H9 (cell line): ENCODE results near the gene INPP5A. TPM values are rescaled to one million over a fixed set of nuclear protein-coding genes. Genes with fewer than 3 reads are reported as not detected.

Experiments
- DNase-seq: peaks from one replicate; pipeline ENCODE4 v3.0.0-alpha.2; 2017
- H2AFZ ChIP-seq: one replicate; pipeline ENCODE4 v1.6.1; 2013; ENCODE audit warnings: mild to moderate bottlenecking, low read length, control low read depth, moderate library complexity
- H2AK5ac ChIP-seq: 2 replicates; pipeline ENCODE4 v1.6.1; 2013; ENCODE audit warnings: low read length, control low read depth, mixed read lengths; ENCODE audit not compliant: insufficient read length
- H2BK120ac ChIP-seq: one replicate; pipeline ENCODE4 v1.6.1; 2013; ENCODE audit warnings: low read depth, mild to moderate bottlenecking, low read length, control low read depth, inconsistent platforms; ENCODE audit not compliant: poor library complexity, severe bottlenecking
- H2BK12ac ChIP-seq: 2 replicates; pipeline ENCODE4 v1.6.1; 2013; ENCODE audit warnings: low read length, control low read depth, mixed read lengths, low read depth; ENCODE audit not compliant: insufficient read length
- H2BK15ac ChIP-seq: 2 replicates; pipeline ENCODE4 v1.6.1; 2013; ENCODE audit warnings: low read depth, low read length, control low read depth
- H2BK20ac ChIP-seq: one replicate; pipeline ENCODE4 v1.6.1; 2013; ENCODE audit warnings: low read depth, mild to moderate bottlenecking, low read length, control low read depth, inconsistent platforms; ENCODE audit not compliant: poor library complexity, severe bottlenecking
- H2BK5ac ChIP-seq: 2 replicates; pipeline ENCODE4 v1.6.1; 2013; ENCODE audit warnings: low read length, control low read depth, mixed read lengths; ENCODE audit not compliant: insufficient read length
- H3K14ac ChIP-seq: 2 replicates; pipeline ENCODE4 v1.6.1; 2013; ENCODE audit warnings: low read length, control low read depth; ENCODE audit not compliant: insufficient read depth
- H3K18ac ChIP-seq: 2 replicates; pipeline ENCODE4 v1.6.1; 2013; ENCODE audit warnings: low read depth, mild to moderate bottlenecking, mixed read lengths, low read length, control low read depth; ENCODE audit not compliant: insufficient read length
- H3K23ac ChIP-seq: 2 replicates; pipeline ENCODE4 v1.6.1; 2013; ENCODE audit warnings: low read length, control low read depth, mixed read lengths, low read depth; ENCODE audit not compliant: insufficient read length
- H3K23me2 ChIP-seq: 2 replicates; pipeline ENCODE4 v1.6.1; 2013; ENCODE audit warnings: low read depth, mild to moderate bottlenecking, mixed read lengths, low read length, control low read depth; ENCODE audit not compliant: insufficient read length, poor library complexity, severe bottlenecking
- H3K27ac ChIP-seq: 2 replicates; pipeline ENCODE4 v1.5.1; 2013; ENCODE audit warnings: low read length, control low read depth, mixed read lengths, low read depth; ENCODE audit not compliant: insufficient read length
- H3K27me3 ChIP-seq: 2 replicates; pipeline ENCODE4 v1.6.1; 2013; ENCODE audit warnings: low read length, control low read depth, inconsistent platforms; ENCODE audit not compliant: insufficient read depth
- H3K4ac ChIP-seq: 2 replicates; pipeline ENCODE4 v1.6.1; 2013; ENCODE audit warnings: low read depth, mild to moderate bottlenecking, control low read depth, inconsistent platforms, low read length, moderate library complexity
- H3K4me1 ChIP-seq: 2 replicates; pipeline ENCODE4 v1.6.1; 2013; ENCODE audit warnings: low read length, control low read depth, inconsistent platforms; ENCODE audit not compliant: insufficient read depth
- H3K4me2 ChIP-seq: 2 replicates; pipeline ENCODE4 v1.6.1; 2013; ENCODE audit warnings: low read length, control low read depth, mixed read lengths; ENCODE audit not compliant: insufficient read length, insufficient read depth
- H3K56ac ChIP-seq: 2 replicates; pipeline ENCODE4 v1.6.1; 2013; ENCODE audit warnings: low read depth, mild to moderate bottlenecking, mixed read lengths, low read length, control low read depth; ENCODE audit not compliant: insufficient read length
- H3K79me1 ChIP-seq: 2 replicates; pipeline ENCODE4 v1.6.1; 2013; ENCODE audit warnings: low read depth, mild to moderate bottlenecking, moderate library complexity, low read length, control low read depth, inconsistent platforms; ENCODE audit not compliant: insufficient read depth, poor library complexity, severe bottlenecking
- H3K79me2 ChIP-seq: 2 replicates; pipeline ENCODE4 v1.6.1; 2013; ENCODE audit warnings: low read length, control low read depth, inconsistent platforms; ENCODE audit not compliant: insufficient read depth
- H3K9ac ChIP-seq: 2 replicates; pipeline ENCODE4 v1.6.1; 2013; ENCODE audit warnings: low read length, control low read depth, mixed read lengths; ENCODE audit not compliant: insufficient read length; ENCODE audit errors: extremely low read depth
- H3K9me3 ChIP-seq: one replicate; pipeline ENCODE4 v1.6.1; 2013; ENCODE audit warnings: low read depth, low read length, inconsistent platforms; ENCODE audit not compliant: control insufficient read depth
- H3T11ph ChIP-seq: one replicate; pipeline ENCODE4 v1.6.1; 2013; ENCODE audit warnings: mild to moderate bottlenecking, low read length, control low read depth, inconsistent platforms
- H4K20me1 ChIP-seq: one replicate; pipeline ENCODE4 v1.6.1; 2013; ENCODE audit not compliant: control insufficient read depth, insufficient read length, insufficient read depth
- H4K5ac ChIP-seq: 2 replicates; pipeline ENCODE4 v1.6.1; 2013; ENCODE audit warnings: low read depth, mild to moderate bottlenecking, mixed read lengths, low read length, control low read depth; ENCODE audit not compliant: insufficient read length
- H4K8ac ChIP-seq: replicated peaks from 2 replicates; pipeline ENCODE4 v1.6.1; 2013; ENCODE audit warnings: low read length, control low read depth, mixed read lengths, low read depth; ENCODE audit not compliant: insufficient read length
- H4K91ac ChIP-seq: 2 replicates; pipeline ENCODE4 v1.6.1; 2013; ENCODE audit warnings: low read depth, mild to moderate bottlenecking, moderate library complexity, mixed read lengths, low read length, control low read depth; ENCODE audit not compliant: insufficient read length
- H3K27ac Mint-ChIP-seq, 3 experiments: 2 replicates in 2 of 3; 3 replicates in 1 of 3; pipeline ENCODE4 v1.8.0; 2020 to 2021; ENCODE audit warnings: mixed read lengths in 3 of 3, mild to moderate bottlenecking in 1 of 3, moderate library complexity in 1 of 3
- H3K27me3 Mint-ChIP-seq: 2 replicates; pipeline ENCODE4 v1.8.0; 2021; ENCODE audit warnings: low read depth, mild to moderate bottlenecking, moderate library complexity, mixed read lengths
- H3K36me3 Mint-ChIP-seq, 3 experiments: 2 replicates in 2 of 3; 3 replicates in 1 of 3; pipeline ENCODE4 v1.8.0; 2020 to 2021; ENCODE audit warnings: low read depth in 3 of 3, mixed read lengths in 3 of 3; ENCODE audit not compliant: insufficient read depth in 1 of 3
- H3K4me1 Mint-ChIP-seq, 2 experiments: 2 replicates each; pipeline ENCODE4 v1.8.0; 2020; ENCODE audit warnings: mixed read lengths in 2 of 2
- H3K4me3 Mint-ChIP-seq, 2 experiments: 2 replicates in 1 of 2; 3 replicates in 1 of 2; pipeline ENCODE4 v1.8.0; 2020 to 2021; ENCODE audit warnings: mild to moderate bottlenecking in 2 of 2, mixed read lengths in 2 of 2, moderate library complexity in 1 of 2
- H3K9me3 Mint-ChIP-seq, 2 experiments: 2 replicates in 1 of 2; 3 replicates in 1 of 2; pipeline ENCODE4 v1.8.0; 2020; ENCODE audit warnings: mild to moderate bottlenecking in 2 of 2, mixed read lengths in 2 of 2, moderate library complexity in 1 of 2
- CTCF ChIP-seq: fragments of 200-600 bp; sonication (generic); conservative IDR thresholded peaks from 3 replicates; pipeline ENCODE4 v1.8.0; 2021; ENCODE audit warnings: antibody characterized with exemption, mild to moderate bottlenecking
- WGBS: extraction: QIAGEN DNeasy Blood & Tissue Kit; methylation state at CpG from one replicate; pipeline ENCODE4 v1.1.7; 2013; ENCODE audit warnings: missing lambda C conversion rate, low lambda C conversion rate, mixed read lengths; ENCODE audit not compliant: insufficient read length; ENCODE audit errors: extremely low coverage; 5-methylcytosine and 5-hydroxymethylcytosine counted together
- total RNA-seq: library from RNA; stranded (reverse); gene quantifications from 2 replicates; pipeline ENCODE4 v1.2.1, GENCODE V29; 2021

The INPP5A gene
- total RNA-seq, 1 experiment from 2014 or later = 17.7 TPM

- no peaks in the 10 kb centered on the region for H3K36me3 Mint-ChIP-seq
- Histone ChIP-seq H2BK20ac (no peak overlapping the region), H3K9me3 (no peaks in the 10 kb centered on the region), H2BK120ac (no peak overlapping the region), H3K4ac (no peak overlapping the region), H3K14ac (no peak overlapping the region), H3K56ac (no peak overlapping the region), H4K5ac (no peak overlapping the region), H2BK12ac (no peak overlapping the region), H3K79me1 (no peaks in the 10 kb centered on the region), H3K23ac (no peak overlapping the region), H3K27ac (no peak overlapping the region), H2BK15ac (no peak overlapping the region), H3K18ac (no peak overlapping the region), H3K9ac (no peak overlapping the region), H3K27me3 (no peaks in the 10 kb centered on the region), H3K79me2 (no peaks in the 10 kb centered on the region), H2BK5ac (no peak overlapping the region), H4K91ac (no peak overlapping the region), H4K8ac (no peak overlapping the region), H3K4me2 (no peak overlapping the region), H2AK5ac (no peak overlapping the region), H4K20me1 (no peaks in the 10 kb centered on the region), H3K23me2 (no peaks in the 10 kb centered on the region), H3K4me1 (no peaks in the 10 kb centered on the region), H2AFZ (no peak overlapping the region), H3T11ph (no peak overlapping the region)
- peaks cover 3 to 9% of the 10 kb centered on the region in 2 experiments; a peak in 2 of 4 replicates for H3K4me1 Mint-ChIP-seq
- no peaks in the 10 kb centered on the region for H3K27me3 Mint-ChIP-seq
- no peak overlapping the region for H3K27ac Mint-ChIP-seq
- no CpG with 5 or more reads among the region's 12 CpGs for WGBS
- no peak overlapping the region for H3K4me3 Mint-ChIP-seq
- DNase-seq = no peak
- H3K9me3 Mint-ChIP-seq = no peaks in the 10 kb centered on the region; a peak in 1 of 5 replicates
- no peak for TF ChIP-seq CTCF
Observed at GRCh38 chr10:132666705-132667341, 129.2 kb downstream of the INPP5A start.
